ENCODE results near the gene LRRC17.
"Not testable (repeated sequence)": the region's sequence is repeated elsewhere in the genome, so short reads cannot be mapped to it uniquely, and the experiment has no call there.

LRRC17 gene

DNA sequence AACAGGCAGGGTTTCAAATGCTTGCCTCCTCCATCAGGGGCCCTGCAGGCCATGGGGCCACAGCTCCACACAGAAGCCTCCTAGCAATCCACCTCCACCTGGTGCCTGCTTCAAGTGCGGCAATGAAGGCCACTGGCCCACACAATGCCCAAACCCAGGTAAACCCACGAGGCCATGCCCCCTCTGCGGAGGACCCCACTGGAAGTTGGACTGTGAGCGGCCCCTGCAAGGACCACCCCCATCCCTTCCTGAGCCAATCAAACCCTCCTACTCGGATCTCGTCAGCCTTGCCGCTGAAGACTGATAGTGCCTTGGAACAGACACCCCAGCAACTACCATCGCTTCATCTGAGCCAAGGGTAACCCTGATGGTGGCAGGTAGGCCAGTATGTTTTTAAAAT, 63.1 kb downstream of the LRRC17 start:
- no peak for DNase-seq (ENCODE audit: low spot score)
- no peak for TF ChIP-seq CTCF (IDR thresholded peaks at IDR 0.05; ENCODE audit: borderline replicate concordance, control extremely low read depth, extremely low read depth, insufficient read depth, missing control alignments)
- in situ Hi-C loops (cut with MboI; ENCODE audit: low sequenced_read_pairs, unreplicated experiment), result no loop called here

DNA sequence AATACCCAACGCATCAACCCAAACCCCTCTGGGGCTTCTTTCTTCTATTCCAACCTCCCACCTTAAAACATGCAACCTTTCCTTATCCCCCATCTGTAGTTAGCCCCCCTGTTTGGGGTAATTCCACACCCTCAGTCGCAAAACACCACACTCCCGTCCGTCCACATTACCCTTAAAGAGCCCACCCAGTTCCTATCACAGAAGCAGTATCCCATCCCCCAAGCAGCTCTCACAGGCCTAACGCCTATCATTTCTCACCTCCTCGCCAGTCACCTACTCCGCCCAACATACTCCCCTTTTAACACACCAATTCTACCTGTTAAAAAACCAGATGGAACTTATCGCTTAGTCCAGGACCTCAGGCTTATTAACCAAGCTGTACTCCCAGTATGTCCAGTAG, 63.7 kb downstream of the LRRC17 start:
- no peak for DNase-seq (ENCODE audit: low spot score)
- in situ Hi-C loops (cut with MboI; ENCODE audit: low sequenced_read_pairs, unreplicated experiment), result no loop called here
- no peak for TF ChIP-seq CTCF (IDR thresholded peaks at IDR 0.05; ENCODE audit: borderline replicate concordance, control extremely low read depth, extremely low read depth, insufficient read depth, missing control alignments)

DNA sequence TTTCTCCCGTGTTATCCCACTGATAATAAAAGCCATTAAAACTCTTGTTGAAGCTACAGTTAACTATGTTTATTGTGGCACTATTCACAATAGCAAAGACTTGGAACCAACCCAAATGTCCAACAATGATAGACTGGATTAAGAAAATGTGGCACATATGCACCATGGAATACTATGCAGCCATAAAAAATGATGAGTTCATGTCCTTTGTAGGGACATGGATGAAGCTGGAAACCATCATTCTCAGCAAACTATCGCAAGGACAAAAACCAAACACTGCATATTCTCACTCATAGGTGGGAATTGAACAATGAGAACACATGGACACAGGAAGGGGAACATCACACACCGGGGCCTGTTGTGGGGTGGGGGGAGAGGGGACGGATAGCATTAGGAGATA, 64.8 kb downstream of the LRRC17 start:
- DNase-seq (ENCODE audit: low spot score); in situ Hi-C loops (cut with MboI; ENCODE audit: low sequenced_read_pairs, unreplicated experiment): not testable (repeated sequence)

GRCh38 chr7:102978284-102978683, 65.5 kb downstream of the LRRC17 start:
- in situ Hi-C loops (cut with MboI; ENCODE audit: low sequenced_read_pairs, unreplicated experiment), result no loop called here

GRCh38 chr7:102979670-102980069, 66.9 kb downstream of the LRRC17 start:
- in situ Hi-C loops (cut with MboI; ENCODE audit: low sequenced_read_pairs, unreplicated experiment), result no loop called here
- DNase-seq (ENCODE audit: low spot score), result no peak
- no peak for TF ChIP-seq CTCF (IDR thresholded peaks at IDR 0.05; ENCODE audit: borderline replicate concordance, control extremely low read depth, extremely low read depth, insufficient read depth, missing control alignments)

More at GRCh38 chr7:102978284-102978683, 65.5 kb downstream of the LRRC17 start:
- TF ChIP-seq CTCF (IDR thresholded peaks at IDR 0.05; ENCODE audit: borderline replicate concordance, control extremely low read depth, extremely low read depth, insufficient read depth, missing control alignments), result no peak
- DNase-seq (ENCODE audit: low spot score), result no peak

DNA sequence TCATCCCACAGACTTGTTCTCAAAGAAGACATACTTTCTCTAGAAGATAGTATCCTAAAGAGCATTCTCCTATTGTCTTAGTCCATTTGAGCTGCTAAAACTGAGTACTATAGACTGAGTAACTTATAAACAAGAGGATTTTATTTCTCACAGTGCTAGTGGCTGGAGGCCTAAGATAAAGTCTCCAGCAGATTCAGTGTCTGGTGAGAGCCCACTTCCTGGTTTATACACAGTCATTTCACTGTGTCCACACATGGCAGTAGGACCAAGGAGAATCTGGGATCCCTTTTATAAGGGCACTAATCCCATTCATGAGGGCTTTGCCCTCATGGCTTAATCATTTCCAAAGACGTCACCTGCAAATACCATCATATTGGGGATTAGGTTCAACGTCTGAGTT, 68.7 kb downstream of the LRRC17 start:
- in situ Hi-C loops (cut with MboI; ENCODE audit: low sequenced_read_pairs, unreplicated experiment), result no loop called here
- TF ChIP-seq CTCF (IDR thresholded peaks at IDR 0.05; ENCODE audit: borderline replicate concordance, control extremely low read depth, extremely low read depth, insufficient read depth, missing control alignments), result no peak
- DNase-seq (ENCODE audit: low spot score), result no peak

DNA sequence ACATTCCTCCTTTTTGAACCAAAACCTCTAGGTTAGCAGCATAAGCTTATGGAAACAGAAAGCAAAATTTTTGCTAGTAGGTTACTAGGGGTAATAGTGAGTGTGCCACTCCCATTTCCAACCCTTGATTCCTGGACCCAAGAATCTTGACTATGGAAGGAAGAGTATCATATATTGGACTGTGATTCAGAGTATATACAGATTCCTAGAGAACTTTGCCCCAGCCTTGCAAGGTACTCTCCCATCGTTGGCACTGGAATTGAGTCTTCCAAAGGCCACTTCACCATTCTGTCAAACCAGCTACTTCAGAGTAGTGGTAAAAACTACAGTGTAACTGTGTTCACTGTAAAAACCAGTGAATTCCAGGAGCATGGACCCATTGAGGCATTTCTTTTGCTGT, 69.4 kb downstream of the LRRC17 start:
- in situ Hi-C loops (cut with MboI; ENCODE audit: low sequenced_read_pairs, unreplicated experiment), result no loop called here
- TF ChIP-seq CTCF (IDR thresholded peaks at IDR 0.05; ENCODE audit: borderline replicate concordance, control extremely low read depth, extremely low read depth, insufficient read depth, missing control alignments), result no peak
- DNase-seq (ENCODE audit: low spot score), result no peak
